ENCODE data around the gene FSCB. TPM values are rescaled to one million over a fixed set of nuclear protein-coding genes. Genes with fewer than 3 reads are reported as not detected.
"Not testable (repeated sequence)": the region's sequence is repeated elsewhere in the genome, so short reads cannot be mapped to it uniquely, and the experiment has no call there.

FSCB gene
- total RNA-seq, 4 donors from 2014 or later = 0.11 TPM; not detected in 3

DNA sequence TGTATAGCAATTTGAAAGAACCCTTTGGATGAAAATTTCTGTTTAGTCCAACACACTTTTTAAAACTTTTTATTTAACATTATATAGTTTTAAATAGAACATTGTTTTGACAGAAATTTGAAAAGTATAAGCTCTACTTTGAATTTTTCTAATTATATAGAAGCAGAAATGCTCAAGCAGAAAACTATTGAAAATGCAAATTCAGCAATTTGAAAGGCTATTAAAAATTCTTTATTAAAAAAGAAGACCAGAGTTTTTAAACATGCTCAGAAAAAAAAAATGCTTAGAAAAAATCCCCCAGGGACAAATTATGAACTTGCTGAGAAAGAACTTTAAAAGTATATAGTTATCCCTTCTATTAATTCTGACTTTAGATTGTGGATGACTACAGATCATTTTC, 21.1 kb upstream of the FSCB start:
- Histone ChIP-seq H3K4me3 (no peak overlapping the region), H3K9me3 (no peaks in the 10 kb centered on the region), H3K4me1 (no peaks in the 10 kb centered on the region), H3K27ac (replicated peaks in 1 of 4) (no peak overlapping the region), H3K27me3 (no peaks in the 10 kb centered on the region), H3K36me3 (no peaks in the 10 kb centered on the region)
- TF ChIP-seq EP300 (IDR thresholded peaks at IDR 0.05) = no peak
- TF ChIP-seq CTCF (IDR thresholded peaks at IDR 0.05) = no peak
- no peak for TF ChIP-seq POLR2AphosphoS5 (IDR thresholded peaks at IDR 0.05)
- no peak for TF ChIP-seq POLR2A (IDR thresholded peaks at IDR 0.05; ENCODE audit: low read depth)
- intact Hi-C loops (cut with DNase I) = no loop called here
- DNase-seq (ENCODE audit: extremely low spot score) = no peak

- H3K27ac ChIP-seq (replicated peaks in 1 of 4) = no peak overlapping the region
- H3K4me3 ChIP-seq = no peak overlapping the region
- no peaks in the 10 kb centered on the region for H3K27me3 ChIP-seq
- no peaks in the 10 kb centered on the region for H3K36me3 ChIP-seq
- H3K9me3 ChIP-seq = peaks cover 0 to under 1% (median 0%) of the 10 kb centered on the region in 4 donors
- TF ChIP-seq EP300 (IDR thresholded peaks at IDR 0.05) (no peak), POLR2A (IDR thresholded peaks at IDR 0.05; ENCODE audit: low read depth) (no peak), POLR2AphosphoS5 (IDR thresholded peaks at IDR 0.05) (no peak), CTCF (IDR thresholded peaks at IDR 0.05) (no peak)
- intact Hi-C loops (cut with DNase I) = no loop called here
- no peak for DNase-seq (ENCODE audit: extremely low spot score)
- H3K4me1 ChIP-seq = no peaks in the 10 kb centered on the region
- 84% methylated on average over 3 of the region's 3 CpGs for WGBS
Observed at GRCh38 chr14:44525237-44525636, 18.2 kb upstream of the FSCB start.

DNA sequence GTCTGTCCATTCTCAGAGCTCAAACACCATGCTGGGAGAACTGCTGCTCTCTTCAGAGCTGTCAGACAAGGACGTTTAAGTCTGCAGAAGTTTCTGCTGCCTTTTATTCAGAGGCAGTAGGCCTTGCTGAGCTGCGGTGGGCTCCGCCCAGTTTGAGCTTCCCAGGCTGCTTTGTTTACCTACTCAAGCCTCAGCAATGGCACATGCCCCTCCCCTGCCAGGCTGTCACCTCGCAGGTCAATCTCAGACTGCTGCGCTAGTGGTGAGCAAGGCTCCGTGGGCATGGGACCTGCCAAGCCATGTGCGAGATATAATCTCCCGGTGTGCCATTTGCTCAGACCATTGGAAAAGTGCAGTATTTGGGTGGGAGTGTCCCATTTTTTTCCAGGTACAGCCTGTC, 8.6 kb upstream of the FSCB start:
- H3K36me3 ChIP-seq; H3K27ac ChIP-seq (replicated peaks in 1 of 4); intact Hi-C loops (cut with DNase I); DNase-seq (ENCODE audit: extremely low spot score); H3K27me3 ChIP-seq; H3K9me3 ChIP-seq; H3K4me1 ChIP-seq; H3K4me3 ChIP-seq: not testable (repeated sequence)
- WGBS = 84% methylated on average over 5 of the region's 8 CpGs

GRCh38 chr14:44508834-44509233, 1.8 kb upstream of the FSCB start:
- peaks cover 0 to 9% (median 2%) of the 10 kb centered on the region in 4 donors for H3K9me3 ChIP-seq
- no peak overlapping the region for H3K4me3 ChIP-seq
- intact Hi-C loops (cut with DNase I) = no loop called here
- H3K36me3 ChIP-seq = no peaks in the 10 kb centered on the region
- no peak for DNase-seq (ENCODE audit: extremely low spot score)
- H3K27ac ChIP-seq (replicated peaks in 1 of 4) = no peak overlapping the region
- 82% methylated on average over 2 of the region's 2 CpGs for WGBS
- TF ChIP-seq CTCF (IDR thresholded peaks at IDR 0.05) (no peak), EP300 (IDR thresholded peaks at IDR 0.05) (no peak), POLR2A (IDR thresholded peaks at IDR 0.05; ENCODE audit: low read depth) (no peak), POLR2AphosphoS5 (IDR thresholded peaks at IDR 0.05) (no peak)
- H3K4me1 ChIP-seq = no peaks in the 10 kb centered on the region
- no peaks in the 10 kb centered on the region for H3K27me3 ChIP-seq

GRCh38 chr14:44505588-44505987, 1.5 kb downstream of the FSCB start:
- 49% methylated on average over 2 of the region's 3 CpGs for WGBS
- TF ChIP-seq CTCF (IDR thresholded peaks at IDR 0.05) = no peak
- no peak for TF ChIP-seq POLR2AphosphoS5 (IDR thresholded peaks at IDR 0.05)
- no peak for TF ChIP-seq POLR2A (IDR thresholded peaks at IDR 0.05; ENCODE audit: low read depth)
- no peak for TF ChIP-seq EP300 (IDR thresholded peaks at IDR 0.05)

More at GRCh38 chr14:44505588-44505987, 1.5 kb downstream of the FSCB start:
- Histone ChIP-seq H3K9me3 (peaks cover 0 to 9% (median 0%) of the 10 kb centered on the region in 4 donors), H3K27me3 (no peaks in the 10 kb centered on the region), H3K36me3 (no peaks in the 10 kb centered on the region), H3K4me3 (no peak overlapping the region), H3K27ac (replicated peaks in 1 of 4) (no peak overlapping the region), H3K4me1 (no peaks in the 10 kb centered on the region)
- intact Hi-C loops (cut with DNase I) = no loop called here
- DNase-seq (ENCODE audit: extremely low spot score) = no peak

Data from esophagus muscularis mucosa (tissue), 4 donors.